PC-3 (cell line): ENCODE measurements around the gene RGS7. TPM values are rescaled to one million over a fixed set of nuclear protein-coding genes. Genes with fewer than 3 reads are reported as not detected.
"Not testable (repeated sequence)": the region's sequence is repeated elsewhere in the genome, so short reads cannot be mapped to it uniquely, and the experiment has no call there.

ENCODE experiments used
- ATAC-seq: fragments of 200-7000 bp; cut with Tn5 transposase; 2 replicates; pipeline ENCODE4 v1.9.1; 2020; ENCODE audit warnings: mild to moderate bottlenecking, moderate library complexity
- BruUV-seq: library from RNA; stranded (reverse); fragments of 400-500 nt; replicated peaks from 2 replicates; lab custom pipeline; 2021; lab: Mats Ljungman, UMichigan
- CTCF ChIA-PET: fragments of 300-600 bp; sonication (Branson Sonifier 250); formaldehyde crosslinking; loops from one replicate; lab custom pipeline; 2022; ENCODE audit warnings: antibody characterized with exemption; lab: Charles Lee
- POLR2A ChIA-PET: fragments of 300-600 bp; sonication (Branson Sonifier 250); formaldehyde crosslinking; loops from one replicate; lab custom pipeline; 2022; ENCODE audit warnings: antibody characterized with exemption; ENCODE audit not compliant: unreplicated experiment; lab: Charles Lee
- DNase-seq: peaks from one replicate; pipeline ENCODE4 v3.0.0-alpha.2; 2015
- H2AFZ ChIP-seq: fragments of 300-600 bp; sonication (generic); 2 replicates; pipeline ENCODE4 v1.6.0; 2016; ENCODE audit warnings: antibody characterized with exemption, low read length
- H3F3A ChIP-seq: fragments of 300-600 bp; sonication (generic); one replicate; pipeline ENCODE4 v1.6.0; 2017; ENCODE audit warnings: antibody characterized with exemption, low read length, control low read depth, mild to moderate bottlenecking; ENCODE audit not compliant: unreplicated experiment
- H3K27ac ChIP-seq: fragments of 300-600 bp; sonication (generic); 2 replicates; pipeline ENCODE4 v1.5.1; 2016; ENCODE audit warnings: mild to moderate bottlenecking, low read length
- H3K27me3 ChIP-seq: fragments of 300-600 bp; sonication (generic); 2 replicates; pipeline ENCODE4 v1.6.1; 2016; ENCODE audit warnings: low read length, mixed read lengths
- H3K36me3 ChIP-seq: fragments of 300-600 bp; sonication (generic); 2 replicates; pipeline ENCODE4 v1.6.1; 2016; ENCODE audit warnings: low read depth, mixed run types, low read length, mixed read lengths
- H3K4me1 ChIP-seq: fragments of 300-600 bp; sonication (generic); 2 replicates; pipeline ENCODE4 v1.5.1; 2016; ENCODE audit warnings: low read length; ENCODE audit not compliant: insufficient read depth
- H3K4me2 ChIP-seq: fragments of 300-600 bp; sonication (generic); 2 replicates; pipeline ENCODE4 v1.6.0; 2016; ENCODE audit warnings: low read length
- H3K4me3 ChIP-seq: fragments of 300-600 bp; sonication (generic); 2 replicates; pipeline ENCODE4 v1.5.1; 2016; ENCODE audit warnings: mild to moderate bottlenecking, low read length, mixed read lengths
- H3K79me2 ChIP-seq: fragments of 300-600 bp; sonication (generic); 2 replicates; pipeline ENCODE4 v1.6.1; 2017; ENCODE audit warnings: low read length, mixed read lengths
- H3K9ac ChIP-seq: fragments of 300-600 bp; sonication (generic); 2 replicates; pipeline ENCODE4 v1.6.0; 2016; ENCODE audit warnings: mild to moderate bottlenecking, low read length
- H3K9me2 ChIP-seq: fragments of 300-600 bp; sonication (generic); replicated peaks from 2 replicates; pipeline ENCODE4 v1.6.1; 2016; ENCODE audit warnings: mixed run types, low read length, mixed read lengths
- H3K9me3 ChIP-seq: fragments of 300-600 bp; sonication (generic); 2 replicates; pipeline ENCODE4 v1.6.1; 2016; ENCODE audit warnings: low read length, mixed read lengths
- H4K20me1 ChIP-seq: fragments of 300-600 bp; sonication (generic); 2 replicates; pipeline ENCODE4 v1.6.1; 2016; ENCODE audit warnings: low read length, mixed read lengths
- EZH2 ChIP-seq: fragments of 300-600 bp; sonication (generic); IDR thresholded peaks from one replicate; pipeline ENCODE4 v1.6.1; 2017; ENCODE audit warnings: antibody characterized with exemption, mild to moderate bottlenecking, low read length; ENCODE audit not compliant: unreplicated experiment
- EZH2phosphoT487 ChIP-seq: fragments of 300-600 bp; sonication (generic); IDR thresholded peaks from 2 replicates; pipeline ENCODE4 v1.6.1; 2018; ENCODE audit warnings: mild to moderate bottlenecking, antibody characterized with exemption, low read length, borderline replicate concordance
- intact Hi-C: fragments of 100-400 bp; cut with micrococcal nuclease; formaldehyde crosslinking; loops from 2 replicates; pipeline ENCODE4 v1.9.0; 2023
- total RNA-seq: library from RNA; depleted of rRNA; stranded (reverse); fragments of >200 nt; gene quantifications from 2 replicates; pipeline ENCODE4 v1.2.3, GENCODE V29; 2014
- TF ChIP-seq, protein P1 (sequence below): fragments of 300-600 bp; sonication (generic); conservative IDR thresholded peaks from 2 replicates; pipeline ENCODE4 v1.5.1; 2017; ENCODE audit warnings: antibody characterized with exemption, low read depth, mild to moderate bottlenecking, low read length

RGS7 gene
- total RNA-seq, 1 experiment from 2014 or later: 0.15 TPM

DNA sequence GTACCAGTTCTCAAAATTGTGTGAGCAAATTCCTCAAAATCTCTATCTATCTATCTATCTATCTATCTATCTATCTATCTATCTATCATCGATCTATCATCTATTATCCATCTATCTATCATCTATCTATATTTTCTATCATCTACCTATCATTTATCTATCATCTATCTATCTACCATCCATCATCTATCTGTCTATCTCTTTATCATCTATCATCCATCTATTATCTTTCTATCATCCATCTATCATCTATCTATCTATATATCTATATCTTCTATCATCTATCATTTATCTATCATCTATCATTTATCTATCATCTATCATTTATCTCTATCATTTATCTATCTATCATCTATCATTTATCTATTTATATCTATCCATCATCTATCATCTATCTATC is 380.3 kb downstream of the RGS7 start:
- H4K20me1 ChIP-seq: no peaks in the 10 kb centered on the region

DNA sequence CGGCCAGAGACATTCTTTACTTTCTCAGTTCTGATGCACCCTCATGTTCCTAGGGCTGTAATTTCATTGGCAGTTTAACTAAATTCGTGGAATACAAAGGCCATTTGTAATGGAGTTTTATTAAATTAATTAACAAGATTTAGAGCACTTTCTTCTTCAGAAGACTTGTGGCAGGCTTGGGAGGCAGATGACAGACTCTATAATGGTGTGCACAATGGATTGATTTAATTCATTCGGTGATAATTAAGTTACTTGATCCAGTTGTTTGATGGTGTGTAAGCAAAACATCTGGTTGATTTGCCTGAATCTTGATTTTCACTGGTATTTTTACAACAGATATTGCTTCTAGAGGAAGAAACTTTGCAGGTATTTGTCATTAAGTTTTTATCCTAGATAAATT is 383.1 kb downstream of the RGS7 start:
- no TSS peak for BruUV-seq

More for the DNA sequence above, 380.3 kb downstream of the RGS7 start:
- POLR2A ChIA-PET: no interaction called here
- no peak for ATAC-seq
- Histone ChIP-seq H3K27me3 (peaks cover 70% of the 10 kb centered on the region), H2AFZ (no peak overlapping the region), H3K9me2 (no peaks in the 10 kb centered on the region), H3K9ac (no peak overlapping the region), H3F3A (no peaks in the 10 kb centered on the region), H3K4me2 (no peak overlapping the region), H3K27ac (no peak overlapping the region), H3K36me3 (no peaks in the 10 kb centered on the region), H3K79me2 (no peaks in the 10 kb centered on the region), H3K4me3 (no peak overlapping the region), H3K9me3 (no peaks in the 10 kb centered on the region), H3K4me1 (no peaks in the 10 kb centered on the region)
- DNase-seq: no peak
- intact Hi-C loops: no loop called here
- CTCF ChIA-PET: no interaction called here
- BruUV-seq: no TSS peak
- TF ChIP-seq EZH2phosphoT487 (no peak), EZH2 (no peak)
- TF ChIP-seq, protein P1, sequence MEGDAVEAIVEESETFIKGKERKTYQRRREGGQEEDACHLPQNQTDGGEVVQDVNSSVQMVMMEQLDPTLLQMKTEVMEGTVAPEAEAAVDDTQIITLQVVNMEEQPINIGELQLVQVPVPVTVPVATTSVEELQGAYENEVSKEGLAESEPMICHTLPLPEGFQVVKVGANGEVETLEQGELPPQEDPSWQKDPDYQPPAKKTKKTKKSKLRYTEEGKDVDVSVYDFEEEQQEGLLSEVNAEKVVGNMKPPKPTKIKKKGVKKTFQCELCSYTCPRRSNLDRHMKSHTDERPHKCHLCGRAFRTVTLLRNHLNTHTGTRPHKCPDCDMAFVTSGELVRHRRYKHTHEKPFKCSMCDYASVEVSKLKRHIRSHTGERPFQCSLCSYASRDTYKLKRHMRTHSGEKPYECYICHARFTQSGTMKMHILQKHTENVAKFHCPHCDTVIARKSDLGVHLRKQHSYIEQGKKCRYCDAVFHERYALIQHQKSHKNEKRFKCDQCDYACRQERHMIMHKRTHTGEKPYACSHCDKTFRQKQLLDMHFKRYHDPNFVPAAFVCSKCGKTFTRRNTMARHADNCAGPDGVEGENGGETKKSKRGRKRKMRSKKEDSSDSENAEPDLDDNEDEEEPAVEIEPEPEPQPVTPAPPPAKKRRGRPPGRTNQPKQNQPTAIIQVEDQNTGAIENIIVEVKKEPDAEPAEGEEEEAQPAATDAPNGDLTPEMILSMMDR: no peak

DNA sequence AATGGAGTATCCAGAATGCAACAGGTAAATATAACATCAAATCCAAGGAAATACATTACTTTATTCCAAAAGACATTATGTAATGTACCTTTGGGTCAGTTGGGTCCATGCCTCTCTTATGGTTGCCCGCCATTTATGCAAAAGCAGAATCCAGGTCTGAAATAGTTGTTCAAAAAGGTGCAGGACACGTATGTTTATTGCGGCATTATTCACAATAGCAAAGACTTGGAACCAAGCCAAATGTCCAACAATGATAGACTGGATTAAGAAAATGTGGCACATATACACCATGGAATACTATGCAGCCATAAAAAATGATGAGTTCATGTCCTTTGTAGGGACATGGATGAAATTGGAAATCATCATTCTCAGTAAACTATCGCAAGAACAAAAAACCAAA is 384.9 kb downstream of the RGS7 start:
- H2AFZ ChIP-seq, H3K4me1 ChIP-seq, H3F3A ChIP-seq, H3K4me3 ChIP-seq, H3K4me2 ChIP-seq, H4K20me1 ChIP-seq, H3K79me2 ChIP-seq, intact Hi-C loops, POLR2A ChIA-PET, H3K27ac ChIP-seq, H3K36me3 ChIP-seq, ATAC-seq, H3K9me3 ChIP-seq, H3K9me2 ChIP-seq, BruUV-seq, CTCF ChIA-PET, H3K9ac ChIP-seq, DNase-seq: not testable (repeated sequence)
- peaks cover 68% of the 10 kb centered on the region for H3K27me3 ChIP-seq

More for the DNA sequence above, 383.1 kb downstream of the RGS7 start:
- H3K4me1 ChIP-seq: no peaks in the 10 kb centered on the region
- ATAC-seq (no peak), DNase-seq (no peak)
- H3K9ac ChIP-seq: no peak overlapping the region
- ChIA-PET POLR2A (no interaction called here), CTCF (no interaction called here)
- no peak overlapping the region for H3K4me3 ChIP-seq
- H3K36me3 ChIP-seq: no peaks in the 10 kb centered on the region
- no peak overlapping the region for H3K4me2 ChIP-seq
- no peaks in the 10 kb centered on the region for H3K9me2 ChIP-seq
- H2AFZ ChIP-seq: no peak overlapping the region
- no peaks in the 10 kb centered on the region for H3K9me3 ChIP-seq
- no peak overlapping the region for H3K27ac ChIP-seq
- TF ChIP-seq, protein P1: no peak
- TF ChIP-seq EZH2 (no peak), EZH2phosphoT487 (no peak)
- no peaks in the 10 kb centered on the region for H3F3A ChIP-seq
- intact Hi-C loops: no loop called here
- no peaks in the 10 kb centered on the region for H4K20me1 ChIP-seq
- H3K27me3 ChIP-seq: peaks cover 66% of the 10 kb centered on the region
- H3K79me2 ChIP-seq: no peaks in the 10 kb centered on the region
